Measurements from ENCODE around the gene PRKD1.

PRKD1 gene

GRCh38 chr14:29927376-29928116 is at the start of gene PRKD1:
Gene PRKD1, minus strand, starts transcription at chr14:29927847.
- DNase-seq: peak; percentile 54

GRCh38 chr14:29971101-29971500 is 43.5 kb upstream of the PRKD1 start:
- DNase-seq: no peak

GRCh38 chr14:29955087-29955486 is 27.4 kb upstream of the PRKD1 start:
- DNase-seq: peak; percentile 2

GRCh38 chr14:29953501-29953900 is 25.9 kb upstream of the PRKD1 start:
- no peak for DNase-seq

GRCh38 chr14:29944091-29944490 is 16.4 kb upstream of the PRKD1 start:
- no peak for DNase-seq

GRCh38 chr14:29941401-29941800 is 13.8 kb upstream of the PRKD1 start:
- DNase-seq: no peak

- no peak for DNase-seq
Measured at GRCh38 chr14:29940482-29940881, 12.8 kb upstream of the PRKD1 start.

- peak; percentile 7 for DNase-seq
Measured at GRCh38 chr14:29937116-29937515, 9.5 kb upstream of the PRKD1 start.

- DNase-seq: no peak
Measured at GRCh38 chr14:29930283-29930682, 2.6 kb upstream of the PRKD1 start.

- no peak for DNase-seq
Measured at GRCh38 chr14:29928117-29928640, 532 bp upstream of the PRKD1 start.

- no peak for DNase-seq
Measured at GRCh38 chr14:29926701-29927375, 809 bp downstream of the PRKD1 start.

GRCh38 chr14:29926228-29926627 is 1.4 kb downstream of the PRKD1 start:
- no peak for DNase-seq

GRCh38 chr14:29925736-29926135 is 1.9 kb downstream of the PRKD1 start:
- no peak for DNase-seq

- peak; percentile 78 for DNase-seq
Measured at GRCh38 chr14:29925101-29925722, 2.4 kb downstream of the PRKD1 start.

- no peak for DNase-seq
Measured at GRCh38 chr14:29919845-29920244, 7.8 kb downstream of the PRKD1 start.

GRCh38 chr14:29918981-29919380 is 8.7 kb downstream of the PRKD1 start:
- DNase-seq: no peak

- DNase-seq: peak; percentile 32
Measured at GRCh38 chr14:29913566-29913965, 14.1 kb downstream of the PRKD1 start.

GRCh38 chr14:29911810-29912209 is 15.8 kb downstream of the PRKD1 start:
- no peak for DNase-seq

- DNase-seq: no peak
Measured at GRCh38 chr14:29908652-29909577, 18.7 kb downstream of the PRKD1 start.

- peak; percentile 74 for DNase-seq
Measured at GRCh38 chr14:29906256-29906870, 21.3 kb downstream of the PRKD1 start.

GRCh38 chr14:29905543-29905942 is 22.1 kb downstream of the PRKD1 start:
- DNase-seq: peak; percentile 45
